GM21619 (cell line): ENCODE data around the gene CCND2.
"Not testable (repeated sequence)": the region's sequence is repeated elsewhere in the genome, so short reads cannot be mapped to it uniquely, and the experiment has no call there.

ENCODE experiments used
- ATAC-seq: cut with Tn5 transposase; IDR thresholded peaks from one replicate; pipeline ENCODE4 v1.9.1; 2021; ENCODE audit not compliant: unreplicated experiment

CCND2 gene

DNA sequence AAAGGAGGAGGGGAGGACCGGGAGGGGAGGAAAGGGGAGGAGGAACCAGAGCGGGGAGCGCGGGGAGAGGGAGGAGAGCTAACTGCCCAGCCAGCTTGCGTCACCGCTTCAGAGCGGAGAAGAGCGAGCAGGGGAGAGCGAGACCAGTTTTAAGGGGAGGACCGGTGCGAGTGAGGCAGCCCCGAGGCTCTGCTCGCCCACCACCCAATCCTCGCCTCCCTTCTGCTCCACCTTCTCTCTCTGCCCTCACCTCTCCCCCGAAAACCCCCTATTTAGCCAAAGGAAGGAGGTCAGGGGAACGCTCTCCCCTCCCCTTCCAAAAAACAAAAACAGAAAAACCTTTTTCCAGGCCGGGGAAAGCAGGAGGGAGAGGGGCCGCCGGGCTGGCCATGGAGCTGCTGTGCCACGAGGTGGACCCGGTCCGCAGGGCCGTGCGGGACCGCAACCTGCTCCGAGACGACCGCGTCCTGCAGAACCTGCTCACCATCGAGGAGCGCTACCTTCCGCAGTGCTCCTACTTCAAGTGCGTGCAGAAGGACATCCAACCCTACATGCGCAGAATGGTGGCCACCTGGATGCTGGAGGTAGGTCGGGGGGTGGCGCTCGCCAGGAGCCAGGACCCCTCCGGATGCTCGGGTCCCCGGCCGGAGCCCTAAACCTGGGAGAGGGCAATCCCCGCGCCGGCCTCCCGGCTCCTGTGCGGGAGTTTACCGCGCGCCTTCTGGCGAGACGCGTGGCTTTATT lies at the start of gene CCND2:
TSS of gene CCND2 (plus strand) at position 111 of the 744 bp plus-strand sequence. CDS start at position 390, 279 bp downstream.
- ATAC-seq = peak; percentile 18

- no peak for ATAC-seq
Observed at GRCh38 chr12:4224206-4224889, 49.2 kb upstream of the CCND2 start.

GRCh38 chr12:4225571-4225970 lies 48.0 kb upstream of the CCND2 start:
- ATAC-seq = no peak

DNA sequence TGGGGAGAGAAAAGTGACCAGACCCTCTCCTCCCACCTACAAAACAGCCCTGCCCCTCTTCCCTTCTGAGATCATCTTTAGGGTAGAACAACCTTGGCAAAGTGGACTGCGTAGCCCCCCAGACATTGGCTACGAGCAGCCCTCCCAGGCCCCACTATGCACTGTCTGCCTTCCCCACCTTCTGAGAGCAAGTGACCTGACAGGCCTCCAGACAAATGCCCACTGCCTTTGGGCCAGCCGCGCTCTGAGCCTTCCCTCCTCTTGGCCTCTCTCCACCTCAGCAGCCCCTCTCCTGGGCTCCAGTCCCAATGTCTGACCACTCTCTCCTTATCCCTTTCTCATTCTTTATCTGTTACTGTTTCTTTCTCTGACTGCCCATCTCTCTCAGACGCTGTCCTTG lies 46.5 kb upstream of the CCND2 start:
- ATAC-seq = no peak

DNA sequence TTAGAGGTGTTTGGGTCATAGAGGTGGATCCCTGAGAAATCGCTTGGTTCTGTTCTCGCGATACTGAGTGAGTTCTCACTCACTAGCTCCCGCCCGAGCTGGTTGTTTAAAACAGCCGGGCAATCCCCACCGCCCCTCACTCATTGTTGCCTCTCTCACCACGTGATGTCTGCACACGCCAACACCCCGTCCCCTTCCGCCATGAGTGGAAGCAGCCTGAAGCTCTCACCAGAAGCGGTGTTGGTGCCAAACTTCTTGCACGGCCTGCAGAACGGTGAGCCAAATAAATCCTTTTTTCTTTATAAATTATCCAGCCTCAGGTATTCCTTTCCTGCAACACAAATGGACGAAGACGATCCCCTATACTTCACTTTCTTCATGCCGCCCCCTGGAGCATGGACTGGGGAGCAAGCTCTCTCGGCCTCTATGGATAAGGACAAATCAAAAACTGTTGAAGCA lies 45.4 kb upstream of the CCND2 start:
- ATAC-seq = no peak

- no peak for ATAC-seq
Observed at GRCh38 chr12:4230526-4230925, 43.0 kb upstream of the CCND2 start.

DNA sequence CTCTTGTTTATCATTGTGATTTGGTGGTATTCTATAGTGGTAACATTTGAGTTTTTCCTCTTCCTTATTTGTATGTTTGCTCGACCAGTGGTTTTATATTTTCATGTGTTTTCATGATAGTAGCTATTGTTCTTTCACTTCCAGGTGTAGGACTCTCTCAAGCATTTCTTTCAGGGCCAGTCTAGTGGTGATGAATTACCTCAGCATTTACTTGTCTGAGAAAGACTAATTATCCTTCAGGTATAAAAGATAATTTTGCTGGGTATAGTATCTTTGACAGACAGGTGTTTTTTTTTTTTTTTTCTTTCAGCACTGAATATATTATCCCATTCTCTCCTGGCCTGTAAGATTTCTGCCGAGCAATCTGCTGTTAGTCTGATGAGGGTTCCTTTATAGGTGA lies 35.0 kb upstream of the CCND2 start:
- no peak for ATAC-seq

GRCh38 chr12:4239746-4240145 lies 33.8 kb upstream of the CCND2 start:
- ATAC-seq = no peak

- ATAC-seq = no peak
Observed at GRCh38 chr12:4240161-4240783, 33.3 kb upstream of the CCND2 start.

DNA sequence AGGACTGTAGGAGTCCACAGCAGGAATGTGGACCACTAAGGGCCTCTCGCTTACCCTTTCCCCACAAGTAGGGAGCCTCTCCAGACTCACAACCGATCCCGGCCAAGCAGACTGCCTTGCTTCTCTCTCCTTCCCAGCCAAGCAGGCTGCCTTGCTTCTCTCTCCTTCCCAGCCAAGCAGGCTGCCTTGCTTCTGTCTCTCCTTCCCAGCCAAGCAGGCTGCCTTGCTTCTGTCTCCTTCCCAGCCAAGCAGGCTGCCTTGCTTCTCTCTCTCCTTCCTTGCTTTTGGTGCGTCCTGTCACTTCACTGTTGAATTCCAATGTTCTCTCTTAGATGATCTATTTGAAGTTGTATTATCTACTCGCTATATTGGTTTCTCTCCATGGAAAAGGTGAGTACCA lies 32.6 kb upstream of the CCND2 start:
- ATAC-seq = no peak

DNA sequence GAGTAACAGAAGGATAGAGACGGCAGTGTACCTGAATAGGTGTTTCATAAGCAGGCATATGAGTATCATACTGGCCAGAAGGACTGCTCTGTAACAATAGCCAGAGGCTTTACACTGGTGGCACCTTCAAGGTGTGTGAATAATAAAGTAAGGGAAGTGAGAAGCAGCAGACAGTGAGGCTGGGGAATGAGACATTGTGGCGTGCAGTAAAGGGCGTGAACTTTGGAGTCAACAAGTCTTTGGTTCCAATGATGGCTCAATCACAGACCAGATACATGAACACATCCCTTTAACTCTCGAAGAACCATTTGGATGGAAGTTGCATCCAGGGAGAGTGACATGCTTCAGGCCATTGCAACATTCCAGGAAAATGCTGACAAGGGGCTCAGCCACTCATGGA lies 32.0 kb upstream of the CCND2 start:
- ATAC-seq = no peak

- no peak for ATAC-seq
Observed at GRCh38 chr12:4242595-4242994, 31.0 kb upstream of the CCND2 start.

DNA sequence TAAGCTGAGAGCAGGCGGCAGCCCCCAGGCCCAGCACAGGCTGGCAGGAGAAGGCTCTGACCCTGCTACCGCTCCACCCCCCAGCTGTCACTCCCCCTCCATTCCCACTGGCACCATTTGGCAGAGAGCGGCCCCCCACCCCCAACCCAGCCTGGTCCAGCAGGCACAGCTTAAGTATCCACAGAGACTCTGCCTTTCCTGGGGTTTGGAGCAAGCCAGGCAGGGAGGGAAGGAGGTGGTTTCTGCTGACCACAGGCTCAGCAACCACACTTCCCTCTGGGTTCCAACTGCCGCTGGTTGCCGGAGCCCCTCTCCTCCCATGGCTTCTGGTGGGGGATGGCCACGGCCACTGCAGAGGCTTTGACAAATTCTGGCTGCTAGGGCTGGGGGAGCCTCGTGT lies 30.5 kb upstream of the CCND2 start:
- ATAC-seq = no peak

DNA sequence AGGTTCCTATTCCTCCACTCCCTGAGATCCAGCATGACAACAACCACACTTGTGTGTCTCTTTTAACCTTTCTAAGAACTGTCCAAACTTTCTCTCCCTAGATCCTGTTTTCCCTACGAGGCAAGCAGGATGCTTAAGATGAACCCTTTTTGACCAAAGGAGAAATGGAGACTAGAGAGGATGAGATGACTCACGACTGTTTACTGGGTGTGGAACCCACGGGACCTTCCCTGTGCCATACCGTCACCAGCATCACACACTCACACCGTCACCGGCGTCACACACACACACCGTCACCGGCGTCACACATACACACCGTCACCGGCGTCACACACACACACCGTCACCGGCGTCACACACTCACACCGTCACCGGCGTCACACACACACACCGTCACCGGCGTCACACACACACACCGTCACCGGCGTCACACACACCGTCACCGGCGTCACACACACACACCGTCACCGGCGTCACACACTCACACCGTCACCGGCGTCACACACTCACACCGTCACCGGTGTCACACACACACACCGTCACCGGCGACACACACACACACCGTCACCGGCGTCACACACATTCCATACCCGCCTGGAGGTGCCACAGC lies 30.0 kb upstream of the CCND2 start:
- ATAC-seq = not testable (repeated sequence)

GRCh38 chr12:4244868-4245267 lies 28.7 kb upstream of the CCND2 start:
- ATAC-seq = no peak

DNA sequence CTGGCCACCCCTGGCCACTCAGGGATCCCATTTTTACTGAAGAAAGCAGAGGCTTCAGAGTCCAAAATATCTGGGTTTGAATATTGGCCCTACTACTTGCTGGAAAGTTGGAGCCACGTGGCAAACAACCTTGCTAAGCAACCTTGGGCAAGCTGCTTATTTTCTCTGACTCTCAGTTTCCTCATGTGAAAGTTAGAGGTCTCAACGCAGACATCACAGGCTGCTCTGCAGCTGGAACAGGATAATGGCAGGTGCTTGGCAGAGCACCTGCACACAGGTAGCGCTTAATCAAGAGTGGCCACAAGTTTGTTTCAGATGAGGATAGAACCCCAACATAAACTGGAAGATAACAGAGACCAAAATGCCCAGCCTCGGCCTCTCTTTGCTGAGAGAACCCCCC lies 28.1 kb upstream of the CCND2 start:
- no peak for ATAC-seq

DNA sequence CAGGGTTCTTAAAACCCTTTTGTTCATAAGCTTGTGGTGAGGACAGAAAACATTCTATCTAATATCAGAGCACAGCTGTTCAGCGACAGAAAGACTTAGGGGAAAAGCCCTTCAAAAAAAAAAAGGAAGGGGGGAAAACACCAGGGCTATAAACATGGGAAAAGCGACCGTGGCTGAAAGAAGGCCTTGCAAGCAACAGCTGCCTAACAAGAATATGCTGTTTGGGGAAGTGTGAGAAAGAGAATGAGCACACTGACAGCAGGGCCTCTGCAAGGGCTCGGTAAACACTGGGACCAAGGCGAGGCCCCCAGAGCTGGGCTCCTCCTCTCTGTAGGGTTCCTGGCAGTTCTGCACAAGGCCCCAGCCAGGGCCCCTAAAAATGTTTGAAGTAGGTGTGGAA lies 27.4 kb upstream of the CCND2 start:
- no peak for ATAC-seq

- no peak for ATAC-seq
Observed at GRCh38 chr12:4250691-4251090, 22.9 kb upstream of the CCND2 start.

DNA sequence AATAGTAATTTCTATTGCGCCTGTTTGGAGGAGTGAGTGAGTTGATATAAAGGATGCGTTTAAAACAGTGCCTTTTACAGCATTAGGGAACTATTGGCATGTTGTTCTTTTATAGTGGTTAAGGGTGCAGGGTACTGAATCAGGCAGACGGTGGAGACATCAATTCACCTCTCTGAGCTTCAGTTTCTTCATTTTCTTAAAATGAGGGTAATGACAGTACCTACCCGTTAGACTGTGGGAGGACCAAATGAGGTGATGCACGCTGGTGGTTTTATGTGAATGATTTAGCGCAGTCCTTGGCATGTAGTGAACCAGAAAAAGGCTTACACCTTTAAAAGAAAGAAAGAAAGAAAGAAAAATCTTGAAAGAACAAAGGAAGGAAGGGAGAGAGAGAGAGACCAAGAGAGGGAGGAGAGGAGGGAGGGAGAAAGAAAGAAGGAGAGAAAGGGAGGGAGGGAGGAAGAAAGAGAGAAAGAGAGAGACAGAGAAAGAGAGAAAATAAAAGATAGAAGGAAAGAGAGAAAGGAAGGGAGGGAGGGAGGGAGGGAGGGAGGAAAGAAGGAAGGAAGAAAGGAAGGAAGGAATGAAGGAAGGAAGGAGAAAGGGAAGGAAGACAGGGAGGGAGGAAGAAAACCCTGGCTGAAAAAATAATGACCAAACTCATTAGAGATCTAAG lies 22.2 kb upstream of the CCND2 start:
- ATAC-seq = no peak

DNA sequence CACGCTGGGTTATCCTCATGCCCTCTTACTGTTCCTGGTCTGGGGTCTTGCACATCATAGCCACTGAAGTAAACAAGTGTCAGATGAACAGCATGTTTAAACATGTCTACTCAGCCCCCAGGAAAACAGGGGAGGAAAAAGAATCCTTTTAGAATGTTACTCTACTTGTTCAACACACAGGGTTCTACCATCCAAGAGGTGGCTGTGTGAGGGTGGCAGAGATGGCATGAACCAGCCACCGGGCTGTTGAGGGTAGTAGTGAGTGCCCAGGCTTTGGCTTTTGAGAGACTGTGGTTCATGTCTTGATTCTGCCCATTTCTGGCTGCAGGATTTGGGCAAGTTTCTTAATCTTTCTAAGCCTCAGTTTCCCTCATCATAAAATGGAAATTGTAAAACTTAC lies 21.6 kb upstream of the CCND2 start:
- ATAC-seq = no peak

DNA sequence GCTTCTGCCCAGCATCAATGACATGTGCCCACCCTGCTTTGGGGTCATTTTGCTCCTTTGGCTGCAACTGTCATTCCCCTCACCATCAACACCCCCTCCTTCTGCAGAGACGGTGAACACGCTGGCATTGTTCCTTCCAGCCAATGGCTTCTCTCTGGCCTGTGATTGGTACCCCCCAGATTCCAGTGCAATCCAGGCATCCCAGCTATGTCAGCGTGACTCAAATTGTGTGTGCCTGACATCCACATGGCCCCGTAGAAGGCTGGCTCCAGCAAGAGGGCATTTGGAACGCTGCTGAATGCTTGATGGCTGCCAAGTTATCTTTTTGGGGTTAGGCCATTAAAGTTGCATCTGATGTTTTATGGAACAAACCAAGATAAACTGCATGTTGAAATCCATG lies 21.0 kb upstream of the CCND2 start:
- ATAC-seq = no peak
